GM13977 (cell line): ENCODE data around the gene SLC36A3.

ENCODE experiments used
- DNase-seq: peaks from one replicate; pipeline ENCODE4 v3.0.0; 2012; ENCODE audit warnings: low spot score
- CTCF ChIP-seq: IDR thresholded peaks from 2 replicates; pipeline ENCODE4 v1.5.1; 2012; ENCODE audit warnings: mild to moderate bottlenecking, control low read depth; ENCODE audit not compliant: insufficient read depth; ENCODE audit errors: extremely low read depth, missing control alignments
- in situ Hi-C: fragments of 300-500 bp; cut with MboI; formaldehyde crosslinking; loops from one replicate; pipeline ENCODE4 v1.12.0; 2022; ENCODE audit warnings: low sequenced_read_pairs, low pct_unique_long_range_greater_than_20kb, mixed read lengths, inconsistent platforms; ENCODE audit not compliant: unreplicated experiment

Gene SLC36A3

GRCh38 chr5:151303666-151304065, at the start of gene SLC36A3:
Gene SLC36A3 (minus strand): TSS chr5:151303766. CDS start chr5:151303354, 412 bp downstream.
- no peak for TF ChIP-seq CTCF
- in situ Hi-C loops: no loop called here
- no peak for DNase-seq

GRCh38 chr5:151351671-151352070, 48.1 kb upstream of the SLC36A3 start:
- TF ChIP-seq CTCF: no peak
- in situ Hi-C loops: no loop called here
- no peak for DNase-seq

GRCh38 chr5:151348789-151349188, 45.2 kb upstream of the SLC36A3 start:
- TF ChIP-seq CTCF: no peak
- no peak for DNase-seq
- in situ Hi-C loops: no loop called here

- in situ Hi-C loops: no loop called here
- no peak for TF ChIP-seq CTCF
- DNase-seq: no peak
Observed at GRCh38 chr5:151347369-151347768, 43.8 kb upstream of the SLC36A3 start, which contains the start of gene SLC36A2. Gene SLC36A2 (minus strand): TSS chr5:151347559. CDS start chr5:151347460, 99 bp downstream.

GRCh38 chr5:151345808-151346478, 42.4 kb upstream of the SLC36A3 start:
- in situ Hi-C loops: no loop called here
- TF ChIP-seq CTCF: no peak
- DNase-seq: no peak

GRCh38 chr5:151345187-151345807, 41.7 kb upstream of the SLC36A3 start:
- in situ Hi-C loops: no loop called here
- no peak for TF ChIP-seq CTCF
- DNase-seq: no peak

GRCh38 chr5:151344088-151344487, 40.5 kb upstream of the SLC36A3 start:
- TF ChIP-seq CTCF: no peak
- in situ Hi-C loops: no loop called here
- no peak for DNase-seq
